ENCODE data around the gene DUSP22. TPM values are rescaled to one million over a fixed set of nuclear protein-coding genes. Genes with fewer than 3 reads are reported as not detected.
A peak's percentile ranks its signal among the peaks of the same experiment; 100 is the strongest.

The DUSP22 gene
- total RNA-seq, 3 donors from 2014 or later = 27.5 to 80.6 (median 29.1) TPM

- no peak for ATAC-seq
- Histone ChIP-seq H3K36me3 (ENCODE audit: low read depth) (no peaks in the 10 kb centered on the region), H3K9me3 (peaks cover 9% of the 10 kb centered on the region), H3K4me3 (no peak overlapping the region), H3K4me1 (ENCODE audit: low read depth) (no peaks in the 10 kb centered on the region)
- intact Hi-C loops (cut with DNase I, micrococcal nuclease) = no loop called here
- no peak for DNase-seq
- TF ChIP-seq, protein P1, sequence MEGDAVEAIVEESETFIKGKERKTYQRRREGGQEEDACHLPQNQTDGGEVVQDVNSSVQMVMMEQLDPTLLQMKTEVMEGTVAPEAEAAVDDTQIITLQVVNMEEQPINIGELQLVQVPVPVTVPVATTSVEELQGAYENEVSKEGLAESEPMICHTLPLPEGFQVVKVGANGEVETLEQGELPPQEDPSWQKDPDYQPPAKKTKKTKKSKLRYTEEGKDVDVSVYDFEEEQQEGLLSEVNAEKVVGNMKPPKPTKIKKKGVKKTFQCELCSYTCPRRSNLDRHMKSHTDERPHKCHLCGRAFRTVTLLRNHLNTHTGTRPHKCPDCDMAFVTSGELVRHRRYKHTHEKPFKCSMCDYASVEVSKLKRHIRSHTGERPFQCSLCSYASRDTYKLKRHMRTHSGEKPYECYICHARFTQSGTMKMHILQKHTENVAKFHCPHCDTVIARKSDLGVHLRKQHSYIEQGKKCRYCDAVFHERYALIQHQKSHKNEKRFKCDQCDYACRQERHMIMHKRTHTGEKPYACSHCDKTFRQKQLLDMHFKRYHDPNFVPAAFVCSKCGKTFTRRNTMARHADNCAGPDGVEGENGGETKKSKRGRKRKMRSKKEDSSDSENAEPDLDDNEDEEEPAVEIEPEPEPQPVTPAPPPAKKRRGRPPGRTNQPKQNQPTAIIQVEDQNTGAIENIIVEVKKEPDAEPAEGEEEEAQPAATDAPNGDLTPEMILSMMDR (IDR thresholded peaks at IDR 0.05) = no peak
These were observed 22.9 kb downstream of the DUSP22 start for GRCh38 chr6:315226-315625.

DNA sequence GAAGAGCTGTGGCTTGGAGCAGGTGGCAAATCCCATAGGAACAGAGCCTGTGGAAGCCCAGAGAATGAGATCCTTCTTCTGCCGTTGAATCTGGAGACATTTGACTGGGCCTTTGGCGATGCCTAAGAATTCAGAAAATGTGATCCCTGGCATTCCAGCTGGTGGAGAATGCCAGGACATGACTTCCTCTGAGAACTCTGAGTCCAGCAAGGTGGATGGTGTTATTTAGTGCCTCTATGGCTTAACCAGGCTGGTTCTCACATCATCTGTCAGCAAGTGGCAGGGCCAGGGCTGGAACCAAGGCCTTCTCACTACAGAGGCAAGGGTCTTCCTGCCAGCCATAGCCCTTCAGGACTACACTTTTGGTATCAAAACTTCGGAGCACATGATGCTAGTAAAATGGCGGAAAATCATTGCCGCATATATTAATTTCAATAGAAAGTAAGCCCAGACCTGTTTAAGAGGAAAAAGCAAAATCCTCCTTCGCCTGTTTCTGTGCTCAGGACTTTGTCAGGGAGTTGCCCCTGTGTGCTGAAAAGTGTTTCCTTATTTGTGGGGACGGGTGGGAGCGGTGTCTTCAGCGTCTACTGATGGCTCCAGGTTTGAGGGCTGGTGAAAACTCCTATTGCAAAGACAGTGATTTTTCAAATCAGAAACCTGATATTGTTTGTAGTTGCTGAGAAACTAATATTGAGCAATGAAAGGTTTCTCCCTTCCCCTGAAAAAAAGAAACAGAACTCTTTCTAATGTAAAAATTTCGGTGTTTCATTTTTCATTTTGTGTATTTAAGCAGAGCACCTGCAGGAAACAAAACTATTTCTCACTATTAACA lies 23.9 kb downstream of the DUSP22 start:
- DNase-seq = no peak
- intact Hi-C loops (cut with DNase I, micrococcal nuclease) = no loop called here
- ATAC-seq = no peak
- Histone ChIP-seq H3K4me1 (ENCODE audit: low read depth) (no peaks in the 10 kb centered on the region), H3K9me3 (peaks cover 9% of the 10 kb centered on the region), H3K4me3 (no peak overlapping the region), H3K36me3 (ENCODE audit: low read depth) (no peaks in the 10 kb centered on the region)
- TF ChIP-seq, protein P1 (IDR thresholded peaks at IDR 0.05) = no peak

DNA sequence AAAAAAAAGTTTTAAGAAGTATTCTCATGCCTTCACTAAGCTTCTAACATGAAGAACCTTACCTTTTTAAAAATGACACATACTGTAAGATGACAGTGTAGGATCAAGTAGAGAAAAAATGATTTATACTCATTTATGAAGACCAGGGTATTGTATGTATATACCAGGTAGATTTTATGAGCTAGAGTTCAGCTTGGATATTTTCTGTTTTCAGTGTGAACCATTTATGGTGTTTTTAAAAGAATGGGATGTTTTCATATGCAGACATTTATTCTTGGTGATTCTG lies 24.4 kb downstream of the DUSP22 start:
- H3K9me3 ChIP-seq = peaks cover 7% of the 10 kb centered on the region
- H3K4me1 ChIP-seq (ENCODE audit: low read depth) = no peaks in the 10 kb centered on the region
- TF ChIP-seq, protein P1 (IDR thresholded peaks at IDR 0.05) = no peak
- ATAC-seq (no peak), DNase-seq (no peak)
- no peak overlapping the region for H3K4me3 ChIP-seq
- intact Hi-C loops (cut with DNase I, micrococcal nuclease) = no loop called here
- H3K36me3 ChIP-seq (ENCODE audit: low read depth) = no peaks in the 10 kb centered on the region

GRCh38 chr6:317060-317447 lies 24.8 kb downstream of the DUSP22 start:
- Histone ChIP-seq H3K4me3 (no peak overlapping the region), H3K36me3 (ENCODE audit: low read depth) (no peaks in the 10 kb centered on the region), H3K4me1 (ENCODE audit: low read depth) (no peaks in the 10 kb centered on the region), H3K9me3 (peaks cover 7% of the 10 kb centered on the region)
- TF ChIP-seq, protein P1 (IDR thresholded peaks at IDR 0.05) = no peak
- ATAC-seq (no peak), DNase-seq (peak in 1 of 3 donors; percentile 70)
- intact Hi-C loops (cut with DNase I, micrococcal nuclease) = no loop called here

GRCh38 chr6:317448-318144 lies 25.3 kb downstream of the DUSP22 start:
- peaks cover 7% of the 10 kb centered on the region for H3K9me3 ChIP-seq
- H3K4me1 ChIP-seq (ENCODE audit: low read depth) = no peaks in the 10 kb centered on the region
- TF ChIP-seq, protein P1 (IDR thresholded peaks at IDR 0.05) = no peak
- DNase-seq (no peak), ATAC-seq (no peak)
- intact Hi-C loops (cut with DNase I, micrococcal nuclease) = no loop called here
- no peak overlapping the region for H3K4me3 ChIP-seq
- no peaks in the 10 kb centered on the region for H3K36me3 ChIP-seq (ENCODE audit: low read depth)

All from mucosa of descending colon (tissue), 3 donors.